Measurements from ENCODE around the gene MACO1.

DNA sequence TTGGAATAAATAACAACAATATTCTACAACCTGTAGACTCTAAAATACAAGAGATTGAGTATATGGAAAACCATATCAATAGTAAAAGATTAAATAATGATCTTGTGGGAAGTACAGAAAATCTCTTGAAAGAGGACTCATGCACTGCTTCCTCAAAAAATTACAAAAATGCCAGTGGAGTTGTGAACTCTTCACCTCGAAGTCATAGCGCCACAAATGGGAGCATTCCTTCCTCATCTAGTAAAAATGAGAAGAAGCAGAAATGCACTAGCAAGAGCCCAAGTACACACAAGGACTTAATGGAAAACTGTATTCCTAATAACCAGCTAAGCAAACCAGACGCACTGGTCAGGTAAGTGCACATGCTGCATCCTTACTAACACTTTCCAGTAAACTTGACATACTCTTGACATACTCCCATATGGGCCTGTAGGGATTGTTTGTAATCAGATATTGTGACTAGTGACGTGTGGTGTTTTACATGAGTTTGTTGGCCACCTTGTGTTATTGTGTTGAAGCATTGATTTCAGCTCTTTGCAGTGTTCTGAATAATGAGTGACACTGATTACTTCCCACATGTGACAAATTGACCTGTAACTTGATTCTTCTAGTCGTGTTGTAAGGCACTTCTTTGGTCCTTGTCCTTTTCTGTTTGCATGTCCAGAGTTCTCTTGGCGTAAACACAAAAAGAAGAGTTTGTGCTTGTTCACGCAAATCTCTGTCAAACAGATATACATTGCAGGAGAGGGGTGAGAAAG, 28.0 kb downstream of the MACO1 start:
- TF ChIP-seq, protein P1, sequence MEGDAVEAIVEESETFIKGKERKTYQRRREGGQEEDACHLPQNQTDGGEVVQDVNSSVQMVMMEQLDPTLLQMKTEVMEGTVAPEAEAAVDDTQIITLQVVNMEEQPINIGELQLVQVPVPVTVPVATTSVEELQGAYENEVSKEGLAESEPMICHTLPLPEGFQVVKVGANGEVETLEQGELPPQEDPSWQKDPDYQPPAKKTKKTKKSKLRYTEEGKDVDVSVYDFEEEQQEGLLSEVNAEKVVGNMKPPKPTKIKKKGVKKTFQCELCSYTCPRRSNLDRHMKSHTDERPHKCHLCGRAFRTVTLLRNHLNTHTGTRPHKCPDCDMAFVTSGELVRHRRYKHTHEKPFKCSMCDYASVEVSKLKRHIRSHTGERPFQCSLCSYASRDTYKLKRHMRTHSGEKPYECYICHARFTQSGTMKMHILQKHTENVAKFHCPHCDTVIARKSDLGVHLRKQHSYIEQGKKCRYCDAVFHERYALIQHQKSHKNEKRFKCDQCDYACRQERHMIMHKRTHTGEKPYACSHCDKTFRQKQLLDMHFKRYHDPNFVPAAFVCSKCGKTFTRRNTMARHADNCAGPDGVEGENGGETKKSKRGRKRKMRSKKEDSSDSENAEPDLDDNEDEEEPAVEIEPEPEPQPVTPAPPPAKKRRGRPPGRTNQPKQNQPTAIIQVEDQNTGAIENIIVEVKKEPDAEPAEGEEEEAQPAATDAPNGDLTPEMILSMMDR (conservative IDR thresholded peaks at IDR 0.05; ENCODE audit: low read depth, low read length): no peak
- no peak for TF ChIP-seq EZH2 (IDR thresholded peaks at IDR 0.05; ENCODE audit: borderline replicate concordance, low read depth, low read length, poor library complexity, severe bottlenecking)
